H1 (cell line): ENCODE measurements around the gene GTPBP6. TPM values are rescaled to one million over a fixed set of nuclear protein-coding genes. Genes with fewer than 3 reads are reported as not detected.

Source experiments
- CTCF ChIA-PET: fragments of 300-600 bp; sonication (Branson Sonifier 250); formaldehyde crosslinking; loops from one replicate; lab custom pipeline; 2021; ENCODE audit not compliant: partially characterized antibody; lab: Charles Lee
- POLR2A ChIA-PET: fragments of 300-600 bp; sonication (Branson Sonifier 250); formaldehyde crosslinking; loops from one replicate; lab custom pipeline; 2021; ENCODE audit warnings: inconsistent platforms; ENCODE audit not compliant: partially characterized antibody; lab: Charles Lee
- DNase-seq, 2 experiments: peaks; one replicate each; pipeline versions ENCODE4 v3.0.0 to v3.0.0-alpha.2; 2010 to 2022; ENCODE audit warnings: low spot score in 2 of 2, low read depth in 1 of 2, mixed read lengths in 1 of 2
- FAIRE-seq: peaks from 2 replicates; lab custom pipeline; 2011; peaks lifted over from hg19 to GRCh38; lab: Jason Lieb, UNC
- H2AFZ ChIP-seq: 2 replicates; pipeline ENCODE4 v1.8.1; 2012; ENCODE audit warnings: low read length, inconsistent platforms
- H2AK5ac ChIP-seq: 2 replicates; pipeline ENCODE4 v1.6.1; 2013; ENCODE audit warnings: low read depth, low read length
- H2BK120ac ChIP-seq: replicated peaks from 2 replicates; pipeline ENCODE3; 2013; ENCODE audit warnings: low read depth, low read length, inconsistent platforms
- H2BK12ac ChIP-seq: 2 replicates; pipeline ENCODE4 v1.6.1; 2013; ENCODE audit warnings: low read depth, low read length
- H2BK15ac ChIP-seq: 2 replicates; pipeline ENCODE4 v1.6.1; 2013; ENCODE audit warnings: low read length
- H2BK20ac ChIP-seq: 2 replicates; pipeline ENCODE4 v1.6.1; 2013; ENCODE audit warnings: low read length
- H2BK5ac ChIP-seq: 2 replicates; pipeline ENCODE4 v1.6.1; 2013; ENCODE audit warnings: low read depth, low read length
- H3K14ac ChIP-seq: 2 replicates; pipeline ENCODE4 v1.6.1; 2013; ENCODE audit warnings: inconsistent platforms; ENCODE audit not compliant: insufficient read length
- H3K18ac ChIP-seq: 2 replicates; pipeline ENCODE4 v1.6.1; 2013; ENCODE audit warnings: low read length; ENCODE audit errors: extremely low read depth
- H3K23ac ChIP-seq: 2 replicates; pipeline ENCODE4 v1.6.1; 2013; ENCODE audit warnings: inconsistent platforms; ENCODE audit not compliant: insufficient read length
- H3K23me2 ChIP-seq: 2 replicates; pipeline ENCODE4 v1.6.1; 2013; ENCODE audit warnings: low read depth, low read length
- H3K27ac ChIP-seq: 2 replicates; pipeline ENCODE4 v1.6.1; 2011; ENCODE audit warnings: low read depth, low read length, inconsistent platforms
- H3K27me3 ChIP-seq, 4 experiments: replicated peaks in 1 of 4; 1 replicate in 1 of 4; 2 replicates in 3 of 4; pipeline versions ENCODE4 v1.6.1 to v1.8.1; 2011 to 2013; ENCODE audit warnings: low read length in 3 of 4, mild to moderate bottlenecking in 3 of 4, inconsistent platforms in 2 of 4, mixed read lengths in 2 of 4, moderate library complexity in 1 of 4; ENCODE audit not compliant: control insufficient read depth in 3 of 4, insufficient read depth in 3 of 4; ENCODE audit errors: extremely low read depth in 1 of 4
- H3K36me3 ChIP-seq, 4 experiments: 2 replicates each; pipeline versions ENCODE4 v1.6.1 to v1.8.1; 2011 to 2013; ENCODE audit warnings: mild to moderate bottlenecking in 4 of 4, low read length in 3 of 4, moderate library complexity in 2 of 4, control low read depth in 1 of 4, inconsistent platforms in 1 of 4; ENCODE audit not compliant: insufficient read depth in 4 of 4, control insufficient read depth in 2 of 4
- H3K4ac ChIP-seq: replicated peaks from 2 replicates; pipeline ENCODE3; 2013; ENCODE audit warnings: low read length, low read depth, mixed read lengths, inconsistent platforms; ENCODE audit not compliant: insufficient read length
- H3K4me1 ChIP-seq, 4 experiments: replicated peaks in 1 of 4; 1 replicate in 1 of 4; 2 replicates in 3 of 4; pipeline versions ENCODE4 v1.6.1 to v1.8.1; 2011 to 2013; ENCODE audit warnings: low read length in 3 of 4, inconsistent platforms in 2 of 4, mixed read lengths in 1 of 4; ENCODE audit not compliant: insufficient read depth in 4 of 4, control insufficient read depth in 3 of 4
- H3K4me2 ChIP-seq, 2 experiments: 2 replicates each; pipeline versions ENCODE4 v1.6.1 to v1.8.1; 2011 to 2013; ENCODE audit warnings: low read depth in 2 of 2, low read length in 2 of 2, control low read depth in 1 of 2, inconsistent platforms in 1 of 2, mild to moderate bottlenecking in 1 of 2; ENCODE audit not compliant: insufficient read depth in 1 of 2
- H3K4me3 ChIP-seq, 4 experiments: fragments of 200-600, 300-600 bp in 1 of 4; sonication (generic), shearing (Covaris generic), sonication (Bioruptor Twin) in 1 of 4; 2 replicates each; pipeline versions ENCODE4 v1.5.1 to v1.8.1; 2011 to 2016; ENCODE audit warnings: low read length in 4 of 4, low read depth in 3 of 4, control low read depth in 2 of 4, inconsistent platforms in 2 of 4, mild to moderate bottlenecking in 2 of 4, mixed read lengths in 1 of 4, moderate library complexity in 1 of 4; ENCODE audit not compliant: insufficient read depth in 2 of 4; ENCODE audit errors: extremely low read depth in 1 of 4
- H3K56ac ChIP-seq: replicated peaks from 2 replicates; pipeline ENCODE3; 2013; ENCODE audit warnings: low read depth, mild to moderate bottlenecking, mixed read lengths, low read length, inconsistent platforms; ENCODE audit not compliant: insufficient read length
- H3K79me1 ChIP-seq: 2 replicates; pipeline ENCODE4 v1.6.1; 2013; ENCODE audit warnings: low read depth, low read length, control low read depth
- H3K79me2 ChIP-seq, 2 experiments: 2 replicates each; pipeline versions ENCODE4 v1.6.1 to v1.8.1; 2012 to 2013; ENCODE audit warnings: low read length in 2 of 2, mild to moderate bottlenecking in 2 of 2, inconsistent platforms in 1 of 2; ENCODE audit not compliant: insufficient read depth in 2 of 2, control insufficient read depth in 1 of 2
- H3K9ac ChIP-seq, 4 experiments: replicated peaks in 1 of 4; 1 replicate in 1 of 4; 2 replicates in 3 of 4; pipeline versions ENCODE4 v1.6.1 to v1.8.1; 2011 to 2013; ENCODE audit warnings: low read depth in 3 of 4, low read length in 3 of 4, control low read depth in 2 of 4, mild to moderate bottlenecking in 2 of 4, moderate library complexity in 2 of 4, inconsistent platforms in 1 of 4; ENCODE audit errors: extremely low read depth in 1 of 4
- H3K9me3 ChIP-seq, 2 experiments: 2 replicates each; pipeline versions ENCODE4 v1.6.1 to v1.8.1; 2012 to 2013; ENCODE audit warnings: mild to moderate bottlenecking in 2 of 2, moderate library complexity in 2 of 2, control low read depth in 1 of 2, inconsistent platforms in 1 of 2, low read depth in 1 of 2, low read length in 1 of 2, mixed read lengths in 1 of 2; ENCODE audit not compliant: insufficient read depth in 2 of 2
- H4K20me1 ChIP-seq, 2 experiments: replicated peaks in 1 of 2; 2 replicates each; pipeline versions ENCODE3 to v1.8.1; 2011 to 2013; ENCODE audit warnings: inconsistent platforms in 2 of 2, low read length in 2 of 2, mild to moderate bottlenecking in 1 of 2; ENCODE audit not compliant: insufficient read depth in 2 of 2, control insufficient read depth in 1 of 2
- H4K5ac ChIP-seq: 2 replicates; pipeline ENCODE4 v1.6.1; 2013; ENCODE audit warnings: low read length, low read depth, mixed read lengths, inconsistent platforms; ENCODE audit not compliant: insufficient read length
- H4K8ac ChIP-seq: 2 replicates; pipeline ENCODE4 v1.8.0; 2013; ENCODE audit warnings: mild to moderate bottlenecking, moderate library complexity, low read length, inconsistent platforms; ENCODE audit not compliant: insufficient read depth; ENCODE audit errors: extremely low read depth
- H4K91ac ChIP-seq: replicated peaks from 2 replicates; pipeline ENCODE3; 2013; ENCODE audit warnings: low read length, mixed read lengths, inconsistent platforms; ENCODE audit not compliant: insufficient read length
- WGBS, 2 experiments: shearing (Covaris generic) in 1 of 2; methylation state at CpG; one replicate each; pipeline versions ENCODE4 v1.1.6 to v1.1.7; 2013 to 2015; ENCODE audit warnings: low lambda C conversion rate in 2 of 2, mixed read lengths in 2 of 2, inconsistent platforms in 1 of 2, low coverage in 1 of 2, missing lambda C conversion rate in 1 of 2; ENCODE audit not compliant: insufficient replicate concordance in 2 of 2, insufficient coverage in 1 of 2, insufficient read length in 1 of 2; ENCODE audit errors: extremely low coverage in 1 of 2, missing lambda C conversion rate in 1 of 2; 5-methylcytosine and 5-hydroxymethylcytosine counted together
- polyA plus RNA-seq, 7 experiments: library from polyadenylated mRNA; depleted of rRNA in 3 of 7; stranded (reverse) in 5 of 7; unstranded in 2 of 7; fragments of >200 nt in 5 of 7; fragments of 200-250 nt in 2 of 7; gene quantifications; 1 replicate in 5 of 7; 2 replicates in 1 of 7; 4 replicates in 1 of 7; pipeline versions ENCODE4 v1.2.1 to v1.2.3, GENCODE V29; 2011 to 2013; ENCODE audit warnings: missing spikeins in 2 of 7, mixed read lengths in 2 of 7
- total RNA-seq: library from RNA; stranded (reverse); fragmentation: NEBNext Ultra II Directional; extraction: Animal tissue kit (Norgen Biotek cat#: 25700); gene quantifications from 2 replicates; pipeline ENCODE4 v1.2.1, GENCODE V29; 2021

Gene GTPBP6
- total and polyA plus RNA-seq, 2 of the 8 experiments (the other 6 are each of a cell fraction or from before 2014, with no cell fraction given), result 33.9 to 57.1 TPM

GRCh38 chrX:281166-281999 lies 37.2 kb downstream of the GTPBP6 start, which contains the start of gene PLCXD1:
TSS of gene PLCXD1 (plus strand) at chrX:281381. CDS start at chrX:284188, 2,807 bp downstream.
- Histone ChIP-seq H2AFZ (0 out of 2 replicates have a peak within 1 kb of the TSS, but pooled peaks have one; percentile 11), H2AK5ac (0 out of 2 replicates have a peak within 1 kb of the TSS, but pooled peaks have one; percentile 2), H3K4me3 (peak within 1 kb of the TSS; percentile 82 to 97 (median 90)), H3K9ac (peak within 1 kb of the TSS; percentile 67 to 79 (median 72)), H2BK20ac (0 out of 2 replicates have a peak within 1 kb of the TSS, but pooled peaks have one; percentile 18), H3K4me1 (peaks cover 3 to 21% (median 7%) of the 10 kb centered on the region in 4 experiments), H3K79me2 (peaks cover 17 to 50% of the 10 kb centered on the region in 2 experiments), H3K27ac (peak within 1 kb of the TSS; percentile 78), H4K91ac (peak within 1 kb of the TSS; percentile 83), H2BK5ac (peak within 1 kb of the TSS; percentile 80; the same call in 1 of the 2 replicates), H3K18ac (peak within 1 kb of the TSS; percentile 97), H2BK120ac (peak within 1 kb of the TSS; percentile 5), H3K14ac (no peak within 1 kb of the TSS), H2BK15ac (peak within 1 kb of the TSS; percentile 36; the same call in 1 of the 2 replicates), H4K5ac (peak within 1 kb of the TSS; percentile 40), H3K4ac (peak within 1 kb of the TSS; percentile 7), H3K56ac (peak within 1 kb of the TSS; percentile 13), H3K23me2 (peaks cover 17% of the 10 kb centered on the region), H3K79me1 (peaks cover 15% of the 10 kb centered on the region), H3K23ac (no peak within 1 kb of the TSS), H3K36me3 (peaks cover 16 to 32% (median 25%) of the 10 kb centered on the region in 4 experiments), H3K4me2 (peak within 1 kb of the TSS; percentile 72 to 80), H2BK12ac (peak within 1 kb of the TSS; percentile 71; the same call in 1 of the 2 replicates), H3K27me3 (no peaks in the 10 kb centered on the region; a peak in 1 of 7 replicates), H4K8ac (peak within 1 kb of the TSS; percentile 4; the same call in 1 of the 2 replicates), H4K20me1 (peaks cover 7 to 19% of the 10 kb centered on the region in 2 experiments), H3K9me3 (peaks cover 0 to 4% of the 10 kb centered on the region in 2 experiments; a peak in 1 of 4 replicates)
- ChIA-PET POLR2A (no interaction called here), CTCF (no interaction called here)
- 6% methylated on average over 19 of the region's 25 CpGs; no CpG with 5 or more reads in 1 of the 2 experiments for WGBS, 2 experiments
- DNase-seq, result peak; percentile 75 to 80
- no peak for FAIRE-seq
